Stimulated activated CD4-positive, alpha-beta T cell treated with anti-CD3 and anti-CD28 coated beads, Interleukin-1b, Interleukin-23, amount 100 ng/mL, for 4 hours (primary cell): Measurements from ENCODE around the gene KCNAB2.
"Not testable (repeated sequence)": the region's sequence is repeated elsewhere in the genome, so short reads cannot be mapped to it uniquely, and the experiment has no call there.

Source experiments
- DNase-seq, 2 donors: peaks; one replicate each; pipeline ENCODE4 v3.0.0-alpha.2; 2020; ENCODE audit warnings: low read depth in 2 of 2

KCNAB2 gene

GRCh38 chr1:6010554-6010953 lies 35.1 kb upstream of the KCNAB2 start:
- no peak for DNase-seq

DNA sequence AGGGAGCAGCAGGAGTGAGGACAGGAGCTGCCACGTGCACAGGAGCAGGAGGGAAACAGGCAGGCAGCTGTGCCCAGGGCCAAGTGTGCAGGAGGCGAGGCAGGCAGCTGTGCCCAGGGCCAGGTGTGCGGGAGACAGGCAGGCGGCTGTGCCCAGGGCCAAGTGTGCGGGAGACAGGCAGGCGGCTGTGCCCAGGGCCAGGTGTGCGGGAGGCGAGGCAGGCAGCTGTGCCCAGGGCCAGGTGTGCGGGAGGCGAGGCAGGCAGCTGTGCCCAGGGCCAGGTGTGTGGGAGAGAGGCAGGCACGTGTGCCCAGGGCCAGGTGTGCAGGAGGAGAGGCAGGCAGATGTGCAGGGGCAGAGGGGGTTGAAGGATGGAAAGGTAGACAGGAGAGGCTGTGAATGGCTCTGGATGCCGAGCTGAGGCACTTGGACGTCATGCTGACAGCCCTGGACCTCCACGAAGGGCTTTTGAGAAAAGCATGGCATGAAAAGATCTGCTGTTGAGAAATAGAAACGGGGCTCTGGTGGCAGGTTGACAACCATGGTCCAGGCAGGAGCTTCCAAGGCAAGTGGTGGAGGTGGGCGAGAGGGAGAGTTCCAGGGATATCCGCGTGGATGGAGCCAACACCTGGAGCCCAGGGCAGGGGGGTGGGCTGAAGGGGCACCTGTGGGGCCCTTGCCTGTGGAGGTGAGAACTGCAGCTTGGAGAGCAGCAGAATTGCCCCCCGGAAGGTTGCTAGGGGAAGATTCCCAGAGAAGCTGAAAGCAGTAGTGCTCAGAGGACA lies 34.3 kb upstream of the KCNAB2 start:
- no peak for DNase-seq

DNA sequence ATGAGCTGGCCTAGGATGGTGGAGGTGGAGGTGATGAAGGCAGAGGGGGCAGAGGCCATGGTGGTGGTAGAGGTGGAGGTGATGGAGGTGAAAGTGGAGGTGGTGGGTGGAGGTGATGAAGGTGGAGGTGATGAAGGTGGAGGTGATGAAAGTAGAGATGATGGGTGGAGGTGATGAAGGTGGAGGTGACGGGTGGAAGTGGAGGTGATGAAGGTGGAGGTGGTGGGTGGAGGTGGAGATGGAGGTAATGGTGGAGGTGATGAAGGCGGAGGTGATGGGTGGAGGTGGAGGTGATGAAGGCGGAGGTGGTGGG lies 33.8 kb upstream of the KCNAB2 start:
- DNase-seq, result no peak

DNA sequence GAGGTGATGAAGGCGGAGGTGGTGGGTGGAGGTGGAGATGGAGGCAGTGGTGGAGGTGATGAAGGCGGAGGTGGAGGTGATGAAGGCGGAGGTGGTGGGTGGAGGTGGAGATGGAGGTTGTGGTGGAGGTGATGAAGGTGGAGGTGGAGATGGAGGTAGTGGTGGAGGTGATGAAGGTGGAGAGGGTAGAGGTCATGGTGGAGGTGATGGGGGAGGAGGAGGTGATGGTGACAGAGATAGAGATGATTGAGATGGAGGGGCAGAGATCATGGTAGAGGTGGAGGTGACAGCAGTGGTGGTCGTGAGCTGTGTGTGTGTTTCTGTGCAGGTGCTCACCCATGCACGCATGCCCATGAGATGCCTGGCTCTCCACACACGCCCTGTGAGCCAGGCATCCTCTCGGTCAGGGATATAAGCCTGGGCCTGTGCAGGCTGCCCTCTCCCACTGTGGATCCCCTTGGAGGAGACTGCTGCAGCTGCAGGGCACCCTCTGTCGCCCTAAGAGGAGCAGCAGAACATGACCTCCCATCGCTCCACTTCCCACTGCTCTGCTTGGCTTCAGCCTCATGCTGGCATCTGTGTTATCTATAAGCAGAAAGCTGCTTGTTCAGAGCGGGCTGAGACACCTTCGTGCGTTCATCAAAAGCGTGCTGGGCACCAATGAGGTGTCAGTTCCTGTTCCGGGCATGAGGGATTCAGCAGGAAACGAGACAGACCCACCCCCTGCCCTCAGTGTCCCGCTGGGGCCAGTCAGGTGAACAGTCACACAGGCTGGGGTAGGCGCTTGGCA lies 33.0 kb upstream of the KCNAB2 start:
- no peak for DNase-seq

DNA sequence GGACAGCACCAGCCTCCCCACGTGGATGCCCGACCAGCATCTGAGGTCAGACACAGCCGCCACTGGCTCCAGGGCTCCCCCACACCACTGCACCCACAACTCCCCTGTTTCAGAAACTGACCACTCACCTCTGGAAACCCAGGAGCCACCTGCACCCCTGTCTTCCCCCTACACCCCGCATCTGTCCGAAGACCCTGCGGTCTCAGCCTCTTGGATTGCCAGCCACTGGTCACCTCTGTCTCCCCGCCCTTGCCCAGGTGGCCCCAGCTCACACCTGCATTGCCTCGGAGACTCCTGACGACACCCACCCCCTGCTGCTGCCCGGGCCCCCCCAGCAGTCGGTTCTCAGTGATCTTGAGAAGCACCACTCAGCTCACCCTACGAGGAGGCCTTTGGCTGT lies 32.2 kb upstream of the KCNAB2 start:
- no peak for DNase-seq

DNA sequence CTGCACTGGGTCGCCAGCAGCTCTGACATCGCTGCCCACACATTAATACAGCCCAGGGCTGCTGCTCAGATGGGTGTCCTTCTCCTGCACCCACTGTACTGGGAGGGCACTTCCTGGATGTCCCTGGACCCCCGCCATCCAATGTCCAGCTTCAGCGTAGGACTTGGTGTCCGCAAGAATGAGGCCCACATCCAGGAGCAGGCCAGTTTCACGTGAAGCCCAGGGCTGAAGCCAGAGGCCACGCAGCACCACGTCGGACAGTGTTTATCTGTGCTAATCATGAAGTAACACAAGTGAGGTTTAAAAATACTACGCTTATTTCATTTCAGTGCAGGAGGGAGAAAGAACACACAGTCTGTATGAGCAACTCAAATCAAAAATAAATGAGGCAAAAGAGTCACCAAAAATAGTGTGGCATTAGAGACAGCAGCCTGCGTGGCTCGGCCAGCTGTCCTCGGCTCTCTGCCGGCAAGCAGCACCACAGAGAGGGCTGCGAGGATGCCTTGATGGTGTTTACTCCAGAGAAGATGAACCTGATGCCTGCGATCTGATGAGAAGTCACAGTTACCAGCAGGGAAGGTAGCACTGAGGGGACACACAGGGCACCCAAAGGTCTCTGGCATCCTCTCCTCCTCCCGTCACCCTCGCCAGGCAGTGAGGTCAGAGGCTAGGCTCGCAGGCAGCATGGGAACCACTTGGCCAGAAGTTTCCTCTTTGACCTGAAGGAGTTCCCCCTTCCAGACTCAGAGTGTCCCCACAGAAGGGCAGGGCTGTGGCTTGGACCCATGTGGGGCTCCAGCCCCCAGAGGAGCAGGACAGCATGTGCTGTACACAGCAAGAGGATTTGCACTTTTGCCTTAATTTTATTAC lies 31.3 kb upstream of the KCNAB2 start:
- no peak for DNase-seq

- DNase-seq, result no peak
These were observed 29.4 kb upstream of the KCNAB2 start for GRCh38 chr1:6016191-6016865.

GRCh38 chr1:6017654-6018053 lies 28.0 kb upstream of the KCNAB2 start:
- DNase-seq, result not testable (repeated sequence)

- DNase-seq, result no peak
These were observed 26.4 kb upstream of the KCNAB2 start for GRCh38 chr1:6019166-6019845.

GRCh38 chr1:6022193-6022592 lies 23.5 kb upstream of the KCNAB2 start:
- no peak for DNase-seq

GRCh38 chr1:6023346-6023745 lies 22.3 kb upstream of the KCNAB2 start:
- DNase-seq, result no peak

- no peak for DNase-seq
These were observed 21.3 kb upstream of the KCNAB2 start for GRCh38 chr1:6024376-6024775.

DNA sequence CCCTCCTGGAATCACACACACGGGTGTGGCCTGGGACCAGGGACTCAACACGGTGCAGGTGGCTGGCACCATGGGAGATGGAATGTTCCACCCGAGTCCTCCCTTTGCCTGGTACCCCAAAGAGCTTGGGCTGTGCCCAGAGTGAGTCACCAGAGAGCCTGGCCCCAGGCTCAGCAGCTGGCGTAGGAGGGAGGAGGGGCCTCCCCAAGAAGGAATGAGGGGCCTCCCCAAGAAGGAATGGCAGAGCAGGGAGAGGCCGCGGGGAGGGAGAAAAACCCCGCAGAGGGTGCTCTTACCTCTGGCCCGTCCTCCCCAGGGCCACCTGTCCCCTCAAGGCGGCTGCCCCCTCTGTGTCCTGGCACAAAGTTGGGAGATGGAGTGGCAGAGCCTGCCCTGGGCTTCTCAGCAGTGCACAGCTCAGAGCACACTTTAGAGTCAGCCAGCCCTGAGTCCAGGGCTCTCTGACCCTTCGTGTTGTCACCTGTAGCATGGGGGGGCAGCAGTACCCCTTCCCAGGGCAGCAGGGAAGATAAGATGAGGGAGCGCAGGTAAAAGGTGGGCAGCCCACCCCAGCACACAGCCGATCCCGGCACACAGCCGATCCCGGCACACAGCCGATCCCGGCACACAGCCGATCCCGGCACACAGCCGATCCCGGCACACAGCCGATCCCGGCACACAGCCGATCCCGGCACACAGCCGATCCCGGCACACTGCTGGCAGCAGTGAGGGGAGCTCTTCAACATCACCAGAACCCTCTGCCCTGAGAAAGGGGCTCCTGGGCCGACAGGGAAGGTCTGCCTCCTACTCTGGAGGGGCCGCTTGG lies 20.2 kb upstream of the KCNAB2 start:
- DNase-seq, result no peak

DNA sequence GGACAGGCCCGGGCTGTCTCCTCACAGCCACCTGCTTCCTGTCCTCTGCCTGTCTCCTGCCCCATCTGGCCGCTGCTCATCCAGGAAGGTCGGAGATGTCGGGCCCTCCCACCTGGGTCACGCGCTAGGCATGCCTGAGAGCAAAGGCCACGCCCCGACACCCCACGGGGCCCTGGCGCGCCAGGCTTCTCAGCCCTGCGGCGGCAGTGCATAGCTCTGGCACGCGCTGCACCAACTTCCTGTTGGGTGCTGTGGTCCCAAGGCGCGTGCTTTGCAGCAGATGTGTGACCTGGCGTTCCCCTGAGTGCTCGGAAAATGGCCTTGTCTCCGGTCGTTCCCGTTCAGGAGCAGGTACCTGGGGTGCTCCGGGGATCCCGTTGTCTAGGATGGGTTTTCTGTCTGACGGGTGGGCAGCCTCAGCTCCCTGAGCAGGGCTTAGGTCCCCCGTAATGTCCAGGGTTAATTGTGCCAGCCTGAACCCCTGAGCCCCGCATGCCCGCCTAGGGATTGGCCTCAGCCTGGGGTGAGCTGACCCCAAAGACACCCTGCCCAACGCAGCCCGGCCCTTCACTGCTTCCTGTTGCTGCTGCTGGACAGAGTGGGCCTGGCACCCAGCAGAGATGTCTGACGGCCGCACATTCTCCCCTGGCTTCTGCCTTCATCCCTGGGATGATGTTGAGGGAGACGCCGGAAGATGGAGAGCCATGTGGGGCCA lies 19.4 kb upstream of the KCNAB2 start:
- DNase-seq, result peak; percentile 87 to 91

DNA sequence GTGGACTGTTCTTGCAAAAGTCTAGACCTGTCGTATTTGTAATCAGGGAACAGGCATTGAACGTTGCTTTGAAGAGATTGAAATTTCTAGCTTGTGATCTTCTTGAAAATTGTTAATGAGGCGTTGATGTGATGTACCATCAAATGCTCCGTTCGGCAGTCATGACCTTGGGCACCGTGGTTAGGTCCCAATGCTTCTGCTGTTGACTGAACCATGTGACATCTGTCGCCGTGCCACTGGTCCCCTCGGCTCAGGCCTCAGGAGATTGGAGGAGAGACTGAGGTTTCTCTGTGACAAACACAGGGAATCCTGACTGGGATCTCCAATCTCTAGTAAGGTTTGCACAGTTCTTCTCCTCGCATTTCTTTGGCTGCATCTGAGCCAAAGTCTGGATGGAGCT lies 18.1 kb upstream of the KCNAB2 start:
- no peak for DNase-seq

- DNase-seq, result peak; percentile 33 to 39
These were observed 17.4 kb upstream of the KCNAB2 start for GRCh38 chr1:6028042-6028850.

DNA sequence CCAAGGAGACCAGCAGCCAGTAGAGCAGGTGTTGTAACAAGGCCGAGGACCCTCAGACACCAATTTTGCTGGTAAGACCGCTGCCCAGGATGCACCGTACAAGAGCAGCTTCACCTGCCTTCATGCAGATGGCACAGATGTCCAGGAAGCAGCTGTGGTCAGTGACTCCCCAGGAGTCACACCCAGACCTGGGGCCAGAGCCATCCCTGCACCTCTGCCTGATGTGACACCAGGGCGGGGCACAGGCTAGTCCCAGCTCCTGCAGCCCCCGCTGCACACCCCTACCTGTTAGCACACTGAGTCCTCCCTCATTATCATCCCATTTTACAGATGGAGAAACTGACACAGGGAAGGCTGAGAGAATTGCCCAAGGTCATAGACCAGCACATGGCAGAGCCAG lies 16.3 kb upstream of the KCNAB2 start:
- no peak for DNase-seq

DNA sequence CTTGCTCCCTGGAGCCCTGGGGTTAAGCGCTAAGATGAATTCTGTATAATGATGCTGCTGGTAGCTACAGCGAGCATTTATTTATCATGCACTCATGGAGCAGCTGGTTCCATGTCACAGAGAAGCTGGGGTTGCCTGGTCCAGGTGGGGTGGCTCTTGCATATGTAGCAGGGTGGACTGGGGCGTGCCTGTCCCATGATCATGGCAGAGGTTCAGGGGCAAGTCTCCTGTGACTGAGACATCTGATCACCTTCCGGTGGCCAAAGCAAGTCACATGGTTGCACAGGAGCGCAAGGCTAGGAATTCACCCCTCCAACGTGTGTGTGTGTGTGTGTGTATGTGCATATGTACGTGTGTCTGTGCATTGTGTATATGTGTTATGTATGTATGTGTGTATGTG lies 15.6 kb upstream of the KCNAB2 start:
- DNase-seq, result no peak
